Measurements from ENCODE around the gene F7.

The F7 gene

GRCh38 chr13:113138792-113139551 is 33.4 kb downstream of the F7 start:
- DNase-seq (ENCODE audit: low read depth in 2 of 2): no peak

GRCh38 chr13:113139577-113139976 is 34.0 kb downstream of the F7 start:
- DNase-seq (ENCODE audit: low read depth in 2 of 2): no peak

GRCh38 chr13:113140677-113141600 is 35.3 kb downstream of the F7 start:
- DNase-seq (ENCODE audit: low read depth in 2 of 2): no peak

GRCh38 chr13:113141601-113141970 is 36.0 kb downstream of the F7 start:
- no peak for DNase-seq (ENCODE audit: low read depth in 2 of 2)

GRCh38 chr13:113142876-113143275 is 37.3 kb downstream of the F7 start:
- no peak for DNase-seq (ENCODE audit: low read depth in 2 of 2)

- no peak for DNase-seq (ENCODE audit: low read depth in 2 of 2)
These were observed 38.1 kb downstream of the F7 start for GRCh38 chr13:113143466-113144254.

GRCh38 chr13:113144255-113144629 is 38.7 kb downstream of the F7 start:
- DNase-seq (ENCODE audit: low read depth in 2 of 2): no peak

GRCh38 chr13:113145496-113145895 is 39.9 kb downstream of the F7 start:
- DNase-seq (ENCODE audit: low read depth in 2 of 2): no peak

GRCh38 chr13:113145911-113146598 is 40.5 kb downstream of the F7 start:
- no peak for DNase-seq (ENCODE audit: low read depth in 2 of 2)

- DNase-seq (ENCODE audit: low read depth in 2 of 2): no peak
These were observed 41.2 kb downstream of the F7 start for GRCh38 chr13:113146750-113147149.

- no peak for DNase-seq (ENCODE audit: low read depth in 2 of 2)
These were observed 41.6 kb downstream of the F7 start for GRCh38 chr13:113147206-113147605.

- DNase-seq (ENCODE audit: low read depth in 2 of 2): no peak
These were observed 42.8 kb downstream of the F7 start for GRCh38 chr13:113148407-113148806.

- DNase-seq (ENCODE audit: low read depth in 2 of 2): no peak
These were observed 43.4 kb downstream of the F7 start for GRCh38 chr13:113148940-113149503.

- DNase-seq (ENCODE audit: low read depth in 2 of 2): no peak
These were observed 44.3 kb downstream of the F7 start for GRCh38 chr13:113149711-113150549.

- DNase-seq (ENCODE audit: low read depth in 2 of 2): no peak
These were observed 45.2 kb downstream of the F7 start for GRCh38 chr13:113150550-113151365.

- no peak for DNase-seq (ENCODE audit: low read depth in 2 of 2)
These were observed 46.4 kb downstream of the F7 start for GRCh38 chr13:113151745-113152690.

- DNase-seq (ENCODE audit: low read depth in 2 of 2): no peak
These were observed 47.0 kb downstream of the F7 start for GRCh38 chr13:113152691-113152983.

GRCh38 chr13:113152984-113153809 is 47.6 kb downstream of the F7 start:
- DNase-seq (ENCODE audit: low read depth in 2 of 2): no peak
